Transverse colon (tissue), 4 donors: ENCODE measurements around the gene RARRES1. TPM values are rescaled to one million over a fixed set of nuclear protein-coding genes. Genes with fewer than 3 reads are reported as not detected.

ENCODE experiments used
- DNase-seq: peaks from one replicate; pipeline ENCODE4 v3.0.0-alpha.2; 2019
- H3K27ac ChIP-seq, 4 donors: fragments of 200-600 bp; sonication (generic); 2 replicates each; pipeline ENCODE4 v1.5.1; 2016 to 2018; ENCODE audit warnings: inconsistent platforms in 4 of 4
- H3K27me3 ChIP-seq: fragments of 200-600 bp; sonication (generic); 2 replicates; pipeline ENCODE4 v1.5.1; 2017; ENCODE audit warnings: inconsistent platforms
- H3K36me3 ChIP-seq, 4 donors: fragments of 200-600 bp; sonication (generic); 2 replicates each; pipeline ENCODE4 v1.5.1; 2017 to 2019; ENCODE audit warnings: inconsistent platforms in 4 of 4
- H3K4me1 ChIP-seq, 4 donors: fragments of 200-600 bp; sonication (generic); 2 replicates each; pipeline ENCODE4 v1.5.1; 2017 to 2020; ENCODE audit warnings: inconsistent platforms in 4 of 4
- H3K4me3 ChIP-seq, 4 donors: fragments of 200-600 bp; sonication (generic); 1 replicate in 1 of 4; 2 replicates in 3 of 4; pipeline versions ENCODE4 v1.5.1 to v1.6.1; 2017 to 2019; ENCODE audit warnings: inconsistent platforms in 4 of 4
- H3K9me3 ChIP-seq, 2 donors: fragments of 200-600 bp; sonication (generic); 2 replicates each; pipeline ENCODE4 v1.5.1; 2017 to 2019; ENCODE audit warnings: inconsistent platforms in 2 of 2
- EP300 ChIP-seq: sonication (generic); formaldehyde crosslinking; IDR thresholded peaks from one replicate; pipeline ENCODE4 v1.6.1; 2017; ENCODE audit warnings: antibody characterized with exemption, low read depth
- POLR2A ChIP-seq: fragments of 450-650 bp; IDR thresholded peaks from one replicate; pipeline ENCODE4 v1.6.1; 2016; ENCODE audit warnings: antibody characterized with exemption, mild to moderate bottlenecking, moderate library complexity
- POLR2AphosphoS5 ChIP-seq, 3 donors: sonication (generic); formaldehyde crosslinking; IDR thresholded peaks; one replicate each; pipeline ENCODE4 v1.6.1; 2016; ENCODE audit warnings: antibody characterized with exemption in 3 of 3
- WGBS, 2 donors: methylation state at CpG; one replicate each; pipeline ENCODE4 v1.1.5; 2018; ENCODE audit warnings: low coverage in 1 of 2; 5-methylcytosine and 5-hydroxymethylcytosine counted together
- in situ Hi-C, 4 donors: fragments of 200-750 bp; cut with MboI; loops; one replicate each; pipeline versions ENCODE4 v1.15.0 to v1.15.1; 2017; ENCODE audit warnings: low sequenced_read_pairs in 3 of 4, low pct_ligation_motif_present in 1 of 4, low pct_unique_long_range_greater_than_20kb in 1 of 4
- intact Hi-C: fragments of 100-400 bp; cut with DNase I; formaldehyde crosslinking; loops from one replicate; pipeline ENCODE4 v1.15.1; 2023; ENCODE audit warnings: low total_unique reads
- total RNA-seq, 4 donors: library from RNA; depleted of rRNA; stranded (reverse); fragments of >200 nt; gene quantifications; one replicate each; pipeline ENCODE4 v1.1.0, GENCODE V29; 2016
- TF ChIP-seq, protein P1 (sequence below), 5 experiments: fragments of 200-600 bp in 3 of 5; fragments of 450-650 bp in 2 of 5; sonication (generic) in 3 of 5; IDR thresholded peaks; 1 replicate in 2 of 5; 2 replicates in 3 of 5; pipeline ENCODE4 v1.5.1; 2016 to 2017; ENCODE audit warnings: antibody characterized with exemption in 5 of 5, inconsistent platforms in 3 of 5, mild to moderate bottlenecking in 2 of 5, moderate library complexity in 1 of 5

Gene RARRES1
- total RNA-seq, 4 donors from 2014 or later: 3.4 to 71.5 (median 30.2) TPM

DNA sequence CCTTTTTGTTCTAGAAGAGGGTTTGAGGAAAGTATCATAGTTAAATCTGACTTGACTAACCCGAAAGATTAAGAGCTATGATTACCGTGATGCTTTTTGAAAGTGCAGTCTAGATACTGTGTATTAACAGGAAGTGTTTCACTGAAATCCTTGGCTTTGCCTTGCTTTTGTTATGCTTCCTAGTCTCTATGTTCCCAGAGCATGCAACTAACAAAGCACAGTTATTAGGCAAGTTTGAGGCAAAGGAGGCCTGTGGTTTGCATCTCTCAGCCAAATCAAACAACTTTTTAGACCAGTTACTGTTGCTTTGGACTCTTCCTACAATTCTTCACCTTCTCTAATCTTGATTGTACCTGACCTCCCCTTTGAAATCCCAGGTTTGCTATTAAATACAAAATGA lies 63.8 kb downstream of the RARRES1 start:
- H3K9me3 ChIP-seq: no peaks in the 10 kb centered on the region
- H3K36me3 ChIP-seq: peaks cover 0 to 38% (median 13%) of the 10 kb centered on the region in 4 donors
- no peak overlapping the region for H3K4me3 ChIP-seq
- intact Hi-C loops: no loop called here
- no peak overlapping the region for H3K27ac ChIP-seq
- in situ Hi-C loops: loop anchor here in 1 of 4 donors (10.0 kb wide), 1 partner anchor 126 kb away; no protein-coding TSS in a partner anchor
- peaks cover 0 to 22% (median 7%) of the 10 kb centered on the region in 4 donors for H3K4me1 ChIP-seq
- TF ChIP-seq POLR2AphosphoS5 (IDR thresholded peaks at IDR 0.05): no peak
- no peak for TF ChIP-seq POLR2A
- no peak for TF ChIP-seq EP300
- TF ChIP-seq, protein P1, sequence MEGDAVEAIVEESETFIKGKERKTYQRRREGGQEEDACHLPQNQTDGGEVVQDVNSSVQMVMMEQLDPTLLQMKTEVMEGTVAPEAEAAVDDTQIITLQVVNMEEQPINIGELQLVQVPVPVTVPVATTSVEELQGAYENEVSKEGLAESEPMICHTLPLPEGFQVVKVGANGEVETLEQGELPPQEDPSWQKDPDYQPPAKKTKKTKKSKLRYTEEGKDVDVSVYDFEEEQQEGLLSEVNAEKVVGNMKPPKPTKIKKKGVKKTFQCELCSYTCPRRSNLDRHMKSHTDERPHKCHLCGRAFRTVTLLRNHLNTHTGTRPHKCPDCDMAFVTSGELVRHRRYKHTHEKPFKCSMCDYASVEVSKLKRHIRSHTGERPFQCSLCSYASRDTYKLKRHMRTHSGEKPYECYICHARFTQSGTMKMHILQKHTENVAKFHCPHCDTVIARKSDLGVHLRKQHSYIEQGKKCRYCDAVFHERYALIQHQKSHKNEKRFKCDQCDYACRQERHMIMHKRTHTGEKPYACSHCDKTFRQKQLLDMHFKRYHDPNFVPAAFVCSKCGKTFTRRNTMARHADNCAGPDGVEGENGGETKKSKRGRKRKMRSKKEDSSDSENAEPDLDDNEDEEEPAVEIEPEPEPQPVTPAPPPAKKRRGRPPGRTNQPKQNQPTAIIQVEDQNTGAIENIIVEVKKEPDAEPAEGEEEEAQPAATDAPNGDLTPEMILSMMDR (IDR thresholded peaks at IDR 0.05): no peak
- DNase-seq: no peak
- 83 to 86% methylated on average over 1 to 2 of the region's 2 CpGs for WGBS, 2 donors
- H3K27me3 ChIP-seq: no peaks in the 10 kb centered on the region

DNA sequence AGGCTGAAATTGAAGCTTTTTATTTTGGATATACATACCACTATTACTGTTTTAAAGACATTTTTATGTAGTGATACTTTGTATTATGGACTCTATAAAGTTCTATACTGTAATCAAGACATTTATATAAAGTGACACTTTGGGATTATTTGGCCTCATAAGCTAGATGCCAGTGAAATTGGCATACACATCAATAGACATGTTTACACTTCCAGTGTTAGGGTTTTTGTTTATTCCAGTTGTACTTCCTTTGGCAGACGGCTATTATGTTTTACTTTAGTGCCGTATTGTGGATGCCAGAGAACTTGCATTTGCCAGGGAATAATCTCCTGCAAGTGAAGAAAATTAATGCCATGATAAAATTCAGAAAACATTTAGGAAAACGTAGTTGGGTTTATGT lies 65.8 kb downstream of the RARRES1 start:
- WGBS, 2 donors: 70 to 80% methylated on average over 3 of the region's 3 CpGs
- Histone ChIP-seq H3K9me3 (no peaks in the 10 kb centered on the region), H3K27me3 (no peaks in the 10 kb centered on the region), H3K4me3 (no peak overlapping the region), H3K4me1 (peaks cover 0 to 21% (median 6%) of the 10 kb centered on the region in 4 donors), H3K36me3 (peaks cover 0 to 42% (median 19%) of the 10 kb centered on the region in 4 donors), H3K27ac (no peak overlapping the region)
- no peak for DNase-seq
- intact Hi-C loops: no loop called here
- TF ChIP-seq EP300 (no peak), POLR2A (no peak)
- in situ Hi-C loops: loop anchor here in 1 of 4 donors (10.0 kb wide), 1 partner anchor 128 kb away; no protein-coding TSS in a partner anchor

DNA sequence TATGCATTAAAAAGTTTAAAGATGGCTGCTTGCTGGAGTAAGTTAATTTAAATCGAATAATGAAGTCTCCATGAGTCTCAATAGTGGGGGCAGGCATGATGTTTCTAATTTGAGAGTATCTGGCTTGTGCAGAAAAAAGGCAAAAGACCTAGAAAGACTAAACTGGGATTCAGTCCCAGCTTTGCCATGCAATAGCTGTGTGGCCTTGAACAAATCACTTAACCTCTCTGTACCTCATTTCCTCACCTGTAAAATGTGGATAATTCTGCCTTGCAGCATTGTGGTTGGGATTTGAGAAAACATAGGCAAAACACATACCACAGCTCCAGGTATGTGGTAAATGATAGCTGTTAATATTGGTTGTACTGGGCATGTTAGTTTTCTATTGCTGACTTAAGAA lies 68.4 kb downstream of the RARRES1 start:
- in situ Hi-C loops (loop anchor here in 2 of 4 donors (5.0 to 10.0 kb wide), 3 partner anchors 48 to 131 kb away; no protein-coding TSS in a partner anchor), intact Hi-C loops (loop anchor here (5.0 kb wide), 1 partner anchor 123 kb away; no protein-coding TSS in a partner anchor)
- H3K27me3 ChIP-seq: no peaks in the 10 kb centered on the region
- no peak overlapping the region for H3K27ac ChIP-seq
- no peak overlapping the region for H3K4me3 ChIP-seq
- no peaks in the 10 kb centered on the region for H3K9me3 ChIP-seq
- peaks cover 0 to 50% (median 18%) of the 10 kb centered on the region in 4 donors for H3K36me3 ChIP-seq
- 89 to 94% methylated on average over 1 of the region's 1 CpG for WGBS, 2 donors
- TF ChIP-seq POLR2A (no peak), EP300 (no peak)
- TF ChIP-seq, protein P1 (IDR thresholded peaks at IDR 0.05): no peak
- DNase-seq: no peak
- H3K4me1 ChIP-seq: peaks cover 0 to 18% (median 3%) of the 10 kb centered on the region in 4 donors

DNA sequence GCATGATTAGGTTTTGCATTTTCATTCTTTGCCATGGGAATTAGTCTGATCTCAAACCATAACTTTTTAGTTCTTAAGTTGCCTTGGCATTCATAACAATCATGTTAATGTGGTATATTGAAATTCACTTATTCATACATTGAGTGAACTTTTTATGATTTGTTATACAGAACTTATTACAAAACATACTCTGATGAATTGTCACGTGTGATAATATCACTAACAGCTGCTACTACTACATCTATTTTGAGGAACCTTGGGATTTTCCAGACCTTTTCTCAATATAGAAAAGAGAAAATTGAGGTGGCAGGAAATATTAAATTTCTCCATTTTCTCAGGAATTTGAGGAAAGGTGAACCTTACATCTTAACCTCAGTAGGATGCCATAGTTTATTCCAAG lies 69.0 kb downstream of the RARRES1 start:
- intact Hi-C loops (loop anchor here (5.0 kb wide), 1 partner anchor 124 kb away; no protein-coding TSS in a partner anchor), in situ Hi-C loops (loop anchor here in 2 of 4 donors (5.0 to 10.0 kb wide), 3 partner anchors 49 to 132 kb away; no protein-coding TSS in a partner anchor)
- Histone ChIP-seq H3K9me3 (no peaks in the 10 kb centered on the region), H3K36me3 (peaks cover 0 to 51% (median 15%) of the 10 kb centered on the region in 4 donors), H3K27me3 (no peaks in the 10 kb centered on the region), H3K4me1 (peaks cover 0 to 18% (median 3%) of the 10 kb centered on the region in 4 donors), H3K4me3 (no peak overlapping the region), H3K27ac (no peak overlapping the region)
- no peak for DNase-seq
- 83 to 95% methylated on average over 1 of the region's 1 CpG for WGBS, 2 donors
- TF ChIP-seq POLR2A (no peak), EP300 (no peak), POLR2AphosphoS5 (IDR thresholded peaks at IDR 0.05) (no peak)
- TF ChIP-seq, protein P1 (IDR thresholded peaks at IDR 0.05): no peak
